A673 (cell line): ENCODE results near the gene SORD.

Experiments used
- EZH2 ChIP-seq: fragments of 200-600 bp; sonication (generic); IDR thresholded peaks from 2 replicates; pipeline ENCODE4 v1.6.1; 2017; ENCODE audit warnings: borderline replicate concordance, low read depth, mild to moderate bottlenecking, mixed read lengths, antibody characterized with exemption, low read length; ENCODE audit not compliant: poor library complexity, severe bottlenecking
- TF ChIP-seq, protein P1 (sequence below): fragments of 300-800, 200-600 bp; sonication (generic); conservative IDR thresholded peaks from 2 replicates; pipeline ENCODE4 v1.5.1; 2017; ENCODE audit warnings: low read depth, mild to moderate bottlenecking, antibody characterized with exemption, low read length, moderate library complexity, mixed read lengths

DNA sequence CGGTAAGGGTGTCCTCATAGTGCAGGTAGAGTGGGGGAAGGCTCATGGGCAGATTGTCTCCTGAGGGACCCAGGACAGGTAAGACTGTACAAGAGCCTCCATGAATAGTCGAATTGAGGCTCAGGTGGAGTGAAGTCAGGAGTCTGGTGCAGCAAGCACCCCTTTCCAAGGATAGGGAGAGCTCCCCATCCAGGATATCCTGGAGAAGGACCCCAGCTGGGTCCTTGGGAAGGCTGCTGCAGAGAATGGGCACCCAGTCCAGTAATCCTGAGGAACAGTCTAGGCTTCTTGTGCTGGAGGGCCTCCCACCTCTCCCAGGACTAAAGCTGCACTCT is 91.7 kb downstream of the SORD start:
- TF ChIP-seq, protein P1, sequence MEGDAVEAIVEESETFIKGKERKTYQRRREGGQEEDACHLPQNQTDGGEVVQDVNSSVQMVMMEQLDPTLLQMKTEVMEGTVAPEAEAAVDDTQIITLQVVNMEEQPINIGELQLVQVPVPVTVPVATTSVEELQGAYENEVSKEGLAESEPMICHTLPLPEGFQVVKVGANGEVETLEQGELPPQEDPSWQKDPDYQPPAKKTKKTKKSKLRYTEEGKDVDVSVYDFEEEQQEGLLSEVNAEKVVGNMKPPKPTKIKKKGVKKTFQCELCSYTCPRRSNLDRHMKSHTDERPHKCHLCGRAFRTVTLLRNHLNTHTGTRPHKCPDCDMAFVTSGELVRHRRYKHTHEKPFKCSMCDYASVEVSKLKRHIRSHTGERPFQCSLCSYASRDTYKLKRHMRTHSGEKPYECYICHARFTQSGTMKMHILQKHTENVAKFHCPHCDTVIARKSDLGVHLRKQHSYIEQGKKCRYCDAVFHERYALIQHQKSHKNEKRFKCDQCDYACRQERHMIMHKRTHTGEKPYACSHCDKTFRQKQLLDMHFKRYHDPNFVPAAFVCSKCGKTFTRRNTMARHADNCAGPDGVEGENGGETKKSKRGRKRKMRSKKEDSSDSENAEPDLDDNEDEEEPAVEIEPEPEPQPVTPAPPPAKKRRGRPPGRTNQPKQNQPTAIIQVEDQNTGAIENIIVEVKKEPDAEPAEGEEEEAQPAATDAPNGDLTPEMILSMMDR: no peak
- TF ChIP-seq EZH2: no peak
